GM12891 (cell line): ENCODE measurements around the gene SEMA4F.

ENCODE experiments used
- POLR2A ChIP-seq: IDR thresholded peaks from 2 replicates; pipeline ENCODE4 v1.6.1; 2011; ENCODE audit warnings: low read depth, low read length, control low read depth
- POLR2AphosphoS5 ChIP-seq: IDR thresholded peaks from 2 replicates; pipeline ENCODE4 v1.6.1; 2011; ENCODE audit warnings: low read depth, low read length, control low read depth
- POU2F2 ChIP-seq: IDR thresholded peaks from 2 replicates; pipeline ENCODE4 v1.6.1; 2011; ENCODE audit warnings: low read depth, mild to moderate bottlenecking, control low read depth, low read length, moderate library complexity
- SPI1 ChIP-seq: IDR thresholded peaks from 2 replicates; pipeline ENCODE4 v1.6.1; 2011; ENCODE audit warnings: low read depth, low read length, control low read depth
- TAF1 ChIP-seq: IDR thresholded peaks from 2 replicates; pipeline ENCODE4 v1.6.1; 2011; ENCODE audit warnings: low read depth, low read length, control low read depth

GRCh38 chr2:74689671-74690070 lies 35.6 kb downstream of the SEMA4F start:
- TF ChIP-seq POLR2AphosphoS5 (no peak), TAF1 (no peak), POLR2A (no peak), POU2F2 (no peak), SPI1 (no peak)
